Caco-2 (cell line): Measurements from ENCODE around the gene PMF1. TPM values are rescaled to one million over a fixed set of nuclear protein-coding genes. Genes with fewer than 3 reads are reported as not detected.

Source experiments
- BruUV-seq: library from RNA; stranded (reverse); fragments of 400-500 nt; replicated peaks from 2 replicates; lab custom pipeline; 2021; lab: Mats Ljungman, UMichigan
- CTCF ChIA-PET: fragments of 300-600 bp; sonication (Branson Sonifier 250); formaldehyde crosslinking; loops from one replicate; lab custom pipeline; 2022; ENCODE audit warnings: antibody characterized with exemption; lab: Charles Lee
- POLR2A ChIA-PET: fragments of 300-600 bp; sonication (Branson Sonifier 250); formaldehyde crosslinking; loops from one replicate; lab custom pipeline; 2022; ENCODE audit warnings: antibody characterized with exemption; lab: Charles Lee
- DNase-seq, 2 experiments: peaks; one replicate each; pipeline versions ENCODE4 v3.0.0 to v3.0.0-alpha.2; 2020 to 2022
- H3K27me3 ChIP-seq: replicated peaks from 2 replicates; pipeline ENCODE4 v1.6.0; 2011; ENCODE audit warnings: low read length; ENCODE audit not compliant: control insufficient read depth, insufficient read depth
- H3K36me3 ChIP-seq: 2 replicates; pipeline ENCODE4 v1.5.1; 2011; ENCODE audit warnings: low read length; ENCODE audit not compliant: control insufficient read depth, insufficient read depth
- H3K4me1 ChIP-seq: fragments of 250-450 bp; sonication (Bioruptor Pico); 2 replicates; pipeline ENCODE4 v1.5.1; 2020; ENCODE audit warnings: mild to moderate bottlenecking
- H3K4me3 ChIP-seq: 2 replicates; pipeline ENCODE4 v1.5.1; 2011; ENCODE audit warnings: low read depth, mild to moderate bottlenecking, control low read depth, low read length
- H3K9me3 ChIP-seq: fragments of 250-450 bp; sonication (Bioruptor Pico); 2 replicates; pipeline ENCODE4 v1.5.1; 2020; ENCODE audit warnings: mild to moderate bottlenecking, moderate library complexity
- H3K27ac Mint-ChIP-seq: one replicate; pipeline ENCODE4 v1.8.0; 2022; ENCODE audit warnings: mixed read lengths; ENCODE audit not compliant: unreplicated experiment
- H3K27me3 Mint-ChIP-seq: one replicate; pipeline ENCODE4 v1.8.0; 2022; ENCODE audit warnings: mixed read lengths; ENCODE audit not compliant: insufficient read depth, unreplicated experiment
- H3K36me3 Mint-ChIP-seq: one replicate; pipeline ENCODE4 v1.8.0; 2022; ENCODE audit warnings: mild to moderate bottlenecking, mixed read lengths; ENCODE audit not compliant: insufficient read depth, unreplicated experiment
- H3K4me1 Mint-ChIP-seq: one replicate; pipeline ENCODE4 v1.8.0; 2022; ENCODE audit warnings: low read depth, mixed read lengths; ENCODE audit not compliant: unreplicated experiment
- H3K4me3 Mint-ChIP-seq: one replicate; pipeline ENCODE4 v1.8.0; 2022; ENCODE audit warnings: mild to moderate bottlenecking, moderate library complexity, mixed read lengths; ENCODE audit not compliant: unreplicated experiment
- H3K9me3 Mint-ChIP-seq: one replicate; pipeline ENCODE4 v1.8.0; 2022; ENCODE audit warnings: mixed read lengths; ENCODE audit not compliant: unreplicated experiment
- CTCF ChIP-seq, 2 experiments: fragments of 200-600 bp in 1 of 2; IDR thresholded peaks; 1 replicate in 1 of 2; 2 replicates in 1 of 2; pipeline versions ENCODE4 v1.5.1 to v1.8.0; 2011 to 2022; ENCODE audit warnings: antibody characterized with exemption in 1 of 2, control low read depth in 1 of 2, inconsistent platforms in 1 of 2, low read depth in 1 of 2, low read length in 1 of 2, mild to moderate bottlenecking in 1 of 2, moderate library complexity in 1 of 2; ENCODE audit not compliant: insufficient read depth in 1 of 2, severe bottlenecking in 1 of 2, unreplicated experiment in 1 of 2
- intact Hi-C: fragments of 100-400 bp; cut with micrococcal nuclease; formaldehyde crosslinking; loops from one replicate; pipeline ENCODE4 v1.10.0; 2022; ENCODE audit not compliant: unreplicated experiment
- total RNA-seq: library from RNA; stranded (reverse); gene quantifications from 2 replicates; pipeline ENCODE4 v1.2.3, GENCODE V29; 2022

The PMF1 gene
- total RNA-seq, 1 experiment from 2014 or later, result 90.2 TPM

- H3K36me3 ChIP-seq, result peaks cover 13% of the 10 kb centered on the region
These were observed 46.1 kb downstream of the PMF1 start for GRCh38 chr1:156258859-156259258.

GRCh38 chr1:156259805-156260204 is 47.0 kb downstream of the PMF1 start:
- Histone ChIP-seq H3K9me3 (no peaks in the 10 kb centered on the region), H3K4me1 (no peaks in the 10 kb centered on the region), H3K27me3 (no peaks in the 10 kb centered on the region), H3K36me3 (peaks cover 13% of the 10 kb centered on the region), H3K4me3 (no peak overlapping the region)
- H3K4me1 Mint-ChIP-seq, result no peaks in the 10 kb centered on the region
- no peak overlapping the region for H3K4me3 Mint-ChIP-seq
- peak in 1 of 2 experiments; percentile 28 for TF ChIP-seq CTCF (IDR thresholded peaks at IDR 0.05; ENCODE audit: insufficient read depth in 1 of 2, low read depth in 1 of 2, low read length in 1 of 2, severe bottlenecking in 1 of 2, unreplicated experiment in 1 of 2)
- H3K27me3 Mint-ChIP-seq, result no peaks in the 10 kb centered on the region
- H3K27ac Mint-ChIP-seq, result no peak overlapping the region
- peaks cover 84% of the 10 kb centered on the region for H3K36me3 Mint-ChIP-seq
- no TSS peak for BruUV-seq
- intact Hi-C loops, result no loop called here
- ChIA-PET POLR2A (no interaction called here), CTCF (interaction anchor here (0.5 to 1.4 kb wide), 7 partner anchors 12 to 130 kb away, joined by 3 to 6 read pairs (median 4); no protein-coding TSS in a partner anchor)
- peak in 1 of 2 experiments; percentile 42 for DNase-seq
- H3K9me3 Mint-ChIP-seq, result no peaks in the 10 kb centered on the region

More at GRCh38 chr1:156258859-156259258, 46.1 kb downstream of the PMF1 start:
- TF ChIP-seq CTCF (IDR thresholded peaks at IDR 0.05; ENCODE audit: insufficient read depth in 1 of 2, low read depth in 1 of 2, low read length in 1 of 2, severe bottlenecking in 1 of 2, unreplicated experiment in 1 of 2), result no peak
- intact Hi-C loops, result no loop called here
- no peaks in the 10 kb centered on the region for H3K9me3 ChIP-seq
- CTCF ChIA-PET, result no interaction called here
- POLR2A ChIA-PET, result no interaction called here
- no peaks in the 10 kb centered on the region for H3K4me1 ChIP-seq
- Mint-ChIP-seq H3K27me3 (no peaks in the 10 kb centered on the region), H3K4me1 (no peaks in the 10 kb centered on the region), H3K4me3 (no peak overlapping the region), H3K36me3 (peaks cover 84% of the 10 kb centered on the region), H3K27ac (no peak overlapping the region), H3K9me3 (no peaks in the 10 kb centered on the region)
- DNase-seq, result no peak
- no TSS peak for BruUV-seq
- H3K4me3 ChIP-seq, result no peak overlapping the region
- no peaks in the 10 kb centered on the region for H3K27me3 ChIP-seq

GRCh38 chr1:156260896-156261295 is 48.1 kb downstream of the PMF1 start:
- Mint-ChIP-seq H3K36me3 (peaks cover 88% of the 10 kb centered on the region), H3K27ac (peak overlapping the region; percentile 43), H3K9me3 (no peaks in the 10 kb centered on the region), H3K27me3 (no peaks in the 10 kb centered on the region), H3K4me3 (no peak overlapping the region), H3K4me1 (no peaks in the 10 kb centered on the region)
- POLR2A ChIA-PET, result no interaction called here
- intact Hi-C loops, result no loop called here
- CTCF ChIA-PET, result interaction anchor here (0.6 kb wide), 2 partner anchors 36 to 125 kb away, joined by 3 to 4 read pairs; no protein-coding TSS in a partner anchor
- BruUV-seq, result no TSS peak
- Histone ChIP-seq H3K27me3 (no peaks in the 10 kb centered on the region), H3K36me3 (peaks cover 15% of the 10 kb centered on the region), H3K9me3 (no peaks in the 10 kb centered on the region), H3K4me1 (no peaks in the 10 kb centered on the region), H3K4me3 (no peak overlapping the region)
- no peak for TF ChIP-seq CTCF (IDR thresholded peaks at IDR 0.05; ENCODE audit: insufficient read depth in 1 of 2, low read depth in 1 of 2, low read length in 1 of 2, severe bottlenecking in 1 of 2, unreplicated experiment in 1 of 2)
- no peak for DNase-seq
